HG02840 (cell line): ENCODE results near the gene ATG7.
"Not testable (repeated sequence)": the region's sequence is repeated elsewhere in the genome, so short reads cannot be mapped to it uniquely, and the experiment has no call there.

Experiments
- ATAC-seq: cut with Tn5 transposase; IDR thresholded peaks from one replicate; pipeline ENCODE4 v1.9.1; 2021; ENCODE audit warnings: mild to moderate bottlenecking, moderate library complexity, moderate number of reproducible peaks; ENCODE audit not compliant: unreplicated experiment, low FRiP score

Gene ATG7

GRCh38 chr3:11251807-11252176 is 20.4 kb upstream of the ATG7 start:
- ATAC-seq = no peak

DNA sequence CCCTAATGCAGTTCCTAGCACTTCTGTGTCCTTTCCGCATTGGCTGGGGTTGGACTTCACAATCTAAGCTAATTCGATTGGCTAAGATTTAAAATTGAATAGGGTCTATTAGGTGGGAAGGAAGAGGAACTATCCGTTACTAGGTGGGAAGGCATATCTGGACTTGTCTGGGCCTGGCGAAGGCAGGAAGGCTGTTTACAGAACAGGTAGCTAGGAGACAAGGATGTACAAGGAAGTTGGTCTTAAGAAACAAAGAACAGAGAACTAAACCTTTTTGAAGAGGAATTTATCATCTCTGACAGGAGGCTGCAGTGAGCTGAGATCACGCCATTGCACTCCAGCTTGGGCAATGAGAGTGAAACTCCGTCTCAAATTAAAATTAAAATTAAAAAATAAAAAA is 17.3 kb upstream of the ATG7 start:
- ATAC-seq = no peak

DNA sequence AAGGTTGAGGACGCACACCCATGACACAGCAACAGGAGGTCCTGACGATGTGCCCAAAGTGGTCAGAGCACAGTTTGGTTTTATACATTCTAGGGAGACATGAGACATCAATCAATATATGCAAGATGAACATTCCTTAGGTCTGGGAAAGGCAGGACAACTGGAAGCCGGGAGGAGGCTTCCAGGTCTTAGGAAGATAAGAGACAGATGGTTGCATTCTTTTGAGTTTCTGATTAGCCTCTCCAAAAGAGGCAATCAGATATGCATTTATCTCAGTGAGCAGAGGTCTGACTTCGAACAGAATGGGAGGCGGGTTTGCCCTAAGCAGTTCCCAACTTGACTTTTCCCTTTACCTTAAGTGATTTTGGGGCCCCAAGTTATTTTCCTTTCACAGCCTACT is 16.7 kb upstream of the ATG7 start:
- not testable (repeated sequence) for ATAC-seq

GRCh38 chr3:11258958-11259357 is 13.2 kb upstream of the ATG7 start:
- no peak for ATAC-seq

DNA sequence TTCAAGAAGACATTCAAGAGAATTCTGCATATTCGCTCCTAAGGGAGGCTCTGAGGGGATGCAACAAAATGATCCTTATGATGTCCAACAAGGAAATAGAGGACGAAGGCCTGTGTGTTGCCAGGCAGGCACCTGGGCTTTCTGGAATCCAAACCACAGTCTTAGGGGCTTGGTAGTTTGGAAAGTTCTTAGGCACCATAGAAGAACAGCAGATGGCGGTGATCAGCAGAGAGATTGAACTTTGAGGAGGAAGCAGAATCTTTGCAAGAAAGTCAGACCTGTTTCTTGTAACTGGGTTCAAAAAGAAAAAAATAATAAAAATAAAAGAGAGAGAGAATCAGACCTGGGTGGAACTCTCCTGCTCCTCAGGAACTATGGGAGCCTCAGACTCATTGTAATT is 11.7 kb upstream of the ATG7 start:
- ATAC-seq = no peak

GRCh38 chr3:11269007-11269406 is 3.2 kb upstream of the ATG7 start:
- no peak for ATAC-seq

GRCh38 chr3:11272906-11273574 is 843 bp downstream of the ATG7 start:
- ATAC-seq = no peak

DNA sequence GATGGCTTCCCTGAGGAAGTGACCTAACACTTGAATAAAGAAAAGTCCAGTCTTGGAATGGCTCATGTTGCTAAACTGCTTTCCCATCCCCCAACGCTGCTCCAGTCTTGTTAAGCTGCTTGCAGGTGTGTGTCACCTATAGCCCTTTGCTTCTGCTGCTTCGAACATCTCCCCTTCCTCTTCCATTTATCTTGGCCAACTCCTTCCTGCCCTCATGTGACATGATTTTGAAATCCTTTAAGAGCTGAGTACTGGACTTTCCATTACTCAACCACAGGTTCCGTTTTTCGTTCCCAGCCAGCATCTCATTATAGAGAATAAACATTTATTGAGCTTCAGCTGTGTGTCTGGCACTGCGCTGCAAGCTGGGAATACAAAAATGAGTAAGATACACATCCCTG is 1.7 kb downstream of the ATG7 start:
- ATAC-seq = no peak

DNA sequence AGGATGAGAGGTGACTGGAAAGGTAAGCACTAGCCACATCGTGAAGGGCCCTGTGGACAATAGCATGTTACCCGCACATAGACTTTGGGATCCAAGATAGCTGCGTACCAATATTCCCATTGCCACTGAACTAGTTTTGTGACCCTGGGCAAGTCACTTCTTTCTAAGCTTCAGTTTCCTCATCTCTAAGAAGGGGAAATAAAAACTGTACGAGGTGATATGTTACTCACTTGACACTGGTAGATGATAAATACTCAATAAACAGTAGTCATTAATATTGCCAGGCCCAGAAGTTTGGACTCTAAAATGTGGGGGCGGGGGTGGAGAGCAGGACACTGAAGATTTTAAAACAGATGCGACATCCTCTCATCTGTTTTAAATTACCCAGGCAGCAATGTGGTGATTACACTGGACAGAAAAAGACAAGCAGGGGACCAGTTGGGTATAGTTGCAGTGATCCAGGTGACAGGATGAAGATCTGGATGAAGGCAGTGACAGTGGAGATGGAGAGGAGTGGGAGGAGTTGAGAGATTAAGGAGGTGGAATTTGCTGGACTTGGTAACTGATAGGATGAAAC is 2.5 kb downstream of the ATG7 start:
- no peak for ATAC-seq

- ATAC-seq = no peak
Observed at GRCh38 chr3:11275926-11276325, 3.7 kb downstream of the ATG7 start.

DNA sequence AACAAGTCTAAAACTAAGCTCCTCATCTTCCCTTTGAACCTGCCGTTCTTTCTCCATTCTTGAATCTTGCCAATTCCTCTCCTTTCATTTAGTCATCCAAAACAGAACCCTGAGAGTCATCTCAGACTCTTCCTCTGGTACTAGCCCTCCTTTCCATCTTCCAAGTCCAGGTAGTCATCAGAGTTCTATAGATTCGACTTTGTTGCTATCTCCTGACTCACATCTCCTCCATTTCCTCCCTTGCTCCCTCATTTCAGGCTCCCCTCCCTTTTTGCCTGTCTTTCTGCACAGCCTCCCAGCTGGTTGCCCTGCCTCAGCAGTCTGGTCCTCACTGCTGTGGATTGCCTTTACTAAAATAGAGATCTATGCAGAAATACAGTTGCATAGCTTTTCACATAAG is 4.7 kb downstream of the ATG7 start:
- no peak for ATAC-seq

- no peak for ATAC-seq
Observed at GRCh38 chr3:11282250-11283138, 10.3 kb downstream of the ATG7 start.

GRCh38 chr3:11283139-11283475 is 10.9 kb downstream of the ATG7 start:
- ATAC-seq = no peak

DNA sequence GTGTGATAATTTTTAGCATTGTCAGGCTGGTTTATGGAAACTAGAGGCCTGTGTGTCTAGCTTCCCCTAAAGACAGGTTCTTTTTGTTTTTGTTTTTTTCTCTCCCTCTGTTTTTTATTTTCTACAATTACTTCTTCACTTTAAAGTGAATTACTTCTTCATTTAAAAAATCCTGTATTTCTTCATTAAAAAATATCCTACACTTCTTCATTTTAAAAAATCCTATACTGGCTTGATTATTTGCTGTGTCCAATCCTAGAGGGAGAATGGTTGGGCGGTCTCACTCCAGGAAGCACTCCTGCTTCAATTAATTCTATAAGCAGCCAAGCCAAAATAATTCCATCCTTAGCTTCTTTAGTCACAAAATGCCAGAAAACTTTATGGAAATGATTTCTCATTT is 11.8 kb downstream of the ATG7 start:
- ATAC-seq = no peak

DNA sequence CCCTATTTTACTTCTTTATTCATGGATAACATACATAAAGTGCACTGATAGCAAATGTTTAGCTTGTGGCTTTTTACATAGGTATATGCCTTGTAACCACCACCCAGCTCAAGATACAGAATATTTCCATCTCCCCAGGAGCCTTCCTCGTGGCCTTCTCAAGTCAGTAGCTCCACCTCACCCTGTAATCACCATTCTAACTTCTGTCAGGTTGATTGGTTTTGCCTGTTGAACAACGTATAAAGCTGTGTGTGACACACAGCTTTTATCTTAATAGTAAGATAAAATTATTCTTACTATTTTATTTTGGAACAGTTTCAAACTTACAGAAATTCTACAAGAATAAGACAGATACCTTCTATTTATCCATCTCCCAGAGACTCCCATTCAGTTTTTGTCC is 13.3 kb downstream of the ATG7 start:
- no peak for ATAC-seq

- ATAC-seq = no peak
Observed at GRCh38 chr3:11287404-11287803, 15.2 kb downstream of the ATG7 start.

- ATAC-seq = no peak
Observed at GRCh38 chr3:11288021-11288491, 15.9 kb downstream of the ATG7 start.

DNA sequence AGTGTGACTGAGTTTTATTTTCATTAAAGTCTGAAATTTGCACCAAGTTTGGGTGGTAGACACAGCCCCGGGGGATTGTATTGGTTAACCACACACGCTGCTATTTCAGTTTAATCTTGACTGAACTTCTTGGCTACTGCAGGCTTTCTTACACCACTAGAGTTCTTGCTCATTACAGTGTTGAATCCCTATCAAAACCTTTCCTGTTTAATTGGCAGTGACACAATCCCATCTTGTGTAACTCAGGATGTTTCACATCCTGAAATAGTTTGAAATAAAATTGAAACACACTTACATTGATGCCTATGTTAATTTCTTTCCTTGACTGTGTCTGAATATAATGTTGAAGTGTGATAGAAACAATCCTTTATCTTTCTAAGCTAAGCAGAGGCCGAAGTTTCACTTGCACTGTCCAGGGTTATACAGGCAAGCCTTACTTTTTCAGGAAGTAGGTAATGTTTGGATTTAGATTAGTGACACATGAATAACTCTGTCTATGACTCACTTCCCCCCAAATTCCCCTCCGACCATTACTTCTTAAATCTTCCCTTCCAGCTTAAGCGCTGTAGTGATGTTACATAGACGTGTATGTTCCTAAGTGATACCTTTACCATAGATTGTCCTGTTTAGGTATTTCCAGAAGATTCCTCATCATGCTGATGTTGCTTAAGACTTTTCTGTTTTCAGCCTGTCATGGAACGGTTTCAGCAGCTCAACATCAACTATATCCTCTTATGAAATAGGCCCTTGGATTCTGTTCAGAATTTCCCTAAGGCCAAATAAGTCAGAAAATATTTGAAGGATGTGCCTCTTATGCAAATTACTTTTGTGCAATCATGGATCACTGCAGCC is 16.8 kb downstream of the ATG7 start:
- ATAC-seq = peak; percentile 67

DNA sequence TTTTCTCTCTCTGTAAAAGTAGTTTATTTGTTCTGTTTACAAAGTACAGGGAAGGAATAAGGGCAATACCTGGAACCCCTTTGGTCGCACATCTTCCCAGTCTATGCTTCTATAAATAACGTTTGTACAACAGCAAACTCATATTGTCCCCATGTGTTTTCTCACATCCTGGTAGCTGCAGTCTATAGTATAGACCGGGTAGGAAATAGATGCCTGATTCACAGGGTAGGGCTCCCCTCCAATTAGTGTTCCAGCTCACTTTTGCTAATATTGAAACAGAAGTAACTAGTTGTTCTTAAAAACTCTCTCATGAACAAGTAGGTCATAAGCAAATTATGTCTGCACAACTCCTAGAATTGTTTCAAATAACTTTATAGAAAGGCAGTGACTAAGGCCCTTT is 17.7 kb downstream of the ATG7 start:
- ATAC-seq = no peak

GRCh38 chr3:11290743-11291680 is 18.8 kb downstream of the ATG7 start:
- ATAC-seq = no peak
